Measurements from ENCODE around the gene TMX3.

DNA sequence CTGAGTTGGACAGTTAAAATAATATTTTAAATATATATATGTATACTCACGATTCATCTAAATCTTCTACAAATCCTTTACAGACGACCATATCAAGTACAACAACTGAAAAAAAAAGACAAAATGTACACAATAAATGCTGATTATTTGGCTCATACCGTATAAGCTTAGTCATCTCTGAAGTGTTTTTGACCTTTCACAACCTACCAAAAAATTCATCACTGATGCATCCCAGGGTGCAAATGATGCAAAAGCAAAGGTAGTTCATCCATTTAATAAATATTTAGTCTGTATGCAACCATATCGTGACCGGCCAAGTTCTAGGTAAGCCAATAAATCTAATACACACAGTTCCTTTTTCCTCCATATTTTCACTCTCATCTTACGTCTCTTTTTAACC, 1.1 kb downstream of the TMX3 start:
- TF ChIP-seq, protein P1, sequence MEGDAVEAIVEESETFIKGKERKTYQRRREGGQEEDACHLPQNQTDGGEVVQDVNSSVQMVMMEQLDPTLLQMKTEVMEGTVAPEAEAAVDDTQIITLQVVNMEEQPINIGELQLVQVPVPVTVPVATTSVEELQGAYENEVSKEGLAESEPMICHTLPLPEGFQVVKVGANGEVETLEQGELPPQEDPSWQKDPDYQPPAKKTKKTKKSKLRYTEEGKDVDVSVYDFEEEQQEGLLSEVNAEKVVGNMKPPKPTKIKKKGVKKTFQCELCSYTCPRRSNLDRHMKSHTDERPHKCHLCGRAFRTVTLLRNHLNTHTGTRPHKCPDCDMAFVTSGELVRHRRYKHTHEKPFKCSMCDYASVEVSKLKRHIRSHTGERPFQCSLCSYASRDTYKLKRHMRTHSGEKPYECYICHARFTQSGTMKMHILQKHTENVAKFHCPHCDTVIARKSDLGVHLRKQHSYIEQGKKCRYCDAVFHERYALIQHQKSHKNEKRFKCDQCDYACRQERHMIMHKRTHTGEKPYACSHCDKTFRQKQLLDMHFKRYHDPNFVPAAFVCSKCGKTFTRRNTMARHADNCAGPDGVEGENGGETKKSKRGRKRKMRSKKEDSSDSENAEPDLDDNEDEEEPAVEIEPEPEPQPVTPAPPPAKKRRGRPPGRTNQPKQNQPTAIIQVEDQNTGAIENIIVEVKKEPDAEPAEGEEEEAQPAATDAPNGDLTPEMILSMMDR (IDR thresholded peaks at IDR 0.05): no peak
- TF ChIP-seq EP300 (IDR thresholded peaks at IDR 0.05) (no peak), POLR2AphosphoS5 (IDR thresholded peaks at IDR 0.05) (no peak)
